AG04449 (cell line): ENCODE results near the gene PPL.
"Not testable (repeated sequence)": the region's sequence is repeated elsewhere in the genome, so short reads cannot be mapped to it uniquely, and the experiment has no call there.

ENCODE experiments used
- CTCF ChIA-PET: fragments of 350-600 bp; formaldehyde crosslinking; extraction: SDS; loops from one replicate; lab custom pipeline; 2021; ENCODE audit warnings: antibody characterized with exemption; lab: Yijun Ruan, JAX
- POLR2A ChIA-PET: fragments of 400-600, 350-600 bp; formaldehyde crosslinking; extraction: SDS; loops from one replicate; lab custom pipeline; 2020; ENCODE audit warnings: antibody characterized with exemption, inconsistent platforms; lab: Yijun Ruan, JAX
- DNase-seq: peaks from one replicate; pipeline ENCODE4 v3.0.0-alpha.2; 2010; ENCODE audit warnings: low read depth, low spot score
- H3K4me3 ChIP-seq: 2 replicates; pipeline ENCODE4 v1.5.1; 2011; ENCODE audit warnings: low read depth, mild to moderate bottlenecking, control low read depth, low read length
- TF ChIP-seq, protein P1 (sequence below): IDR thresholded peaks from one replicate; pipeline ENCODE4 v1.5.1; 2011; ENCODE audit warnings: mild to moderate bottlenecking, moderate library complexity, low read length, control low read depth, inconsistent platforms; ENCODE audit not compliant: insufficient read depth; ENCODE audit errors: missing control alignments

The PPL gene

DNA sequence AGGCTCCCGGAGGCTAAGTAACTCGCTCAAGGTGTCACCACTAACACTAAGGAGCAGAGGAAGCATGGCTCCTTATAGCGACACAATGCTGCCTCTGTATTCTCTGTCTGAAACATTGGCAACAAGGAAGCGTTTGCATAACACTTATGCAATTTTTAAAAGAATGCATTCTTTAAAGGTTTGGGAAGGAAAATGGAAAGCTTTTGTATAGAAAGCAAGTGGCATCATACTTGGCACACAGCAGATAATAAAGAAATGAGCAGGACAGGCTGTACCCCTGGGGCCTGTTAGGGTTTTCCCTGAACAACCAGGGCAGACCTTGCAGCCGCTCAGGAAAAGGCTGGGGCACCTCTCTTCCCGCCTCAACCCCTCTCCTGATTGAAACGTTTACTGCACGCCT, 36.9 kb downstream of the PPL start:
- H3K4me3 ChIP-seq = no peak overlapping the region
- ChIA-PET CTCF (interaction anchor here (1.2 kb wide), 1 partner anchor 32 kb away, joined by 3 read pairs; no protein-coding TSS in a partner anchor), POLR2A (no interaction called here)
- no peak for DNase-seq
- TF ChIP-seq, protein P1, sequence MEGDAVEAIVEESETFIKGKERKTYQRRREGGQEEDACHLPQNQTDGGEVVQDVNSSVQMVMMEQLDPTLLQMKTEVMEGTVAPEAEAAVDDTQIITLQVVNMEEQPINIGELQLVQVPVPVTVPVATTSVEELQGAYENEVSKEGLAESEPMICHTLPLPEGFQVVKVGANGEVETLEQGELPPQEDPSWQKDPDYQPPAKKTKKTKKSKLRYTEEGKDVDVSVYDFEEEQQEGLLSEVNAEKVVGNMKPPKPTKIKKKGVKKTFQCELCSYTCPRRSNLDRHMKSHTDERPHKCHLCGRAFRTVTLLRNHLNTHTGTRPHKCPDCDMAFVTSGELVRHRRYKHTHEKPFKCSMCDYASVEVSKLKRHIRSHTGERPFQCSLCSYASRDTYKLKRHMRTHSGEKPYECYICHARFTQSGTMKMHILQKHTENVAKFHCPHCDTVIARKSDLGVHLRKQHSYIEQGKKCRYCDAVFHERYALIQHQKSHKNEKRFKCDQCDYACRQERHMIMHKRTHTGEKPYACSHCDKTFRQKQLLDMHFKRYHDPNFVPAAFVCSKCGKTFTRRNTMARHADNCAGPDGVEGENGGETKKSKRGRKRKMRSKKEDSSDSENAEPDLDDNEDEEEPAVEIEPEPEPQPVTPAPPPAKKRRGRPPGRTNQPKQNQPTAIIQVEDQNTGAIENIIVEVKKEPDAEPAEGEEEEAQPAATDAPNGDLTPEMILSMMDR = no peak

DNA sequence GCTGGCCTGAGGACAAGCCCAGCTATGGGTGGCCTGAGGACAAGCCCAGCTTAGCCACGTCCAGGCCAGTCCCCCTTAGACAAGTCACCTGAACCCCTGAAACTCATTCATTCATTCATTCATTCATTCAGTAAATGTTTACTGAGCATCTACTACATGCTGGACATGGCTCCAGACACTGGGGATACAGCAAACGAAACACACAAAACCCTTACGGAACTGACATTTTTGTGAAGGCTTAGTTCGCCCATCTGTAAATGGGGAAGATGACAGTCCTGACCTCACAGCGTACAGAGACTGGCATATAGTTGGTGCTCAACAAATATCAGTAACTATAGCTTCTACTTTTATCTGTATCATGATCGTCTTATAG, 37.5 kb downstream of the PPL start:
- ChIA-PET CTCF (interaction anchor here (1.2 kb wide), 1 partner anchor 32 kb away, joined by 3 read pairs; no protein-coding TSS in a partner anchor), POLR2A (no interaction called here)
- no peak for DNase-seq
- TF ChIP-seq, protein P1 = no peak
- H3K4me3 ChIP-seq = no peak overlapping the region

DNA sequence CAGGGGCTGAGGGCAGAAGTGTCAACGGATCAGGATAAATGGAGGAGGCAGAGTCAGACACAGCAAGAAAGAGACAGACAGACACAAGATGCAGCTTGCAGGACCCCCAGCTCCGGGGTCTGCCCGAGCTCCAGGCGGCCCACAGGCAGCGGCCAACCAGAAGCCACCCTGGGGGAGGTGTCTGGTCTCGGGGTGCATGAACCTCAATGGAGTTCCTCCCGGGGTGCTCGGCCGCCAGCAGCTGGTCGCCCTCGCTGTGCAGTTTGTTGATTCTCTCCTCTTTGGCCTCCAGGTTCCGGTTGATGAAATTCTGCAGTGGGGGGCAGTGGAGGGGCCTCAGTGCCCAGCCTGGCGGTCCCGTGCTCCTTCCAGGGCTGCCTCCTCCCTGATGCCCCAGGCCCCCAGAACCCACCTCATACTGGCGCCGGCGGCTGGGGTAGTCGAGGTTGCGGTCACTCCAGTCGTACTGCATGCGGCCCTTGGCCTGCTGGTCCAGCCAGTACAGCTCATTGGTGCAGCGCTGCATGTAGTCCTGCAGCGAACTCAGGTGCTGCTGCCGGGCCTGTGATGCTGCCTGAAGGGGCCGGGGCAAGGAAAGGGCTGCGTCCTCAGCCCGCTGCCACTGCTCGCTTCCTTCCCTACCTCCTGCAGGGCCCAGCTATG, 38.0 kb downstream of the PPL start:
- no peak overlapping the region for H3K4me3 ChIP-seq
- ChIA-PET CTCF (interaction anchor here (1.2 kb wide), 1 partner anchor 31 kb away, joined by 3 read pairs; no protein-coding TSS in a partner anchor), POLR2A (no interaction called here)
- no peak for DNase-seq
- TF ChIP-seq, protein P1 = no peak

DNA sequence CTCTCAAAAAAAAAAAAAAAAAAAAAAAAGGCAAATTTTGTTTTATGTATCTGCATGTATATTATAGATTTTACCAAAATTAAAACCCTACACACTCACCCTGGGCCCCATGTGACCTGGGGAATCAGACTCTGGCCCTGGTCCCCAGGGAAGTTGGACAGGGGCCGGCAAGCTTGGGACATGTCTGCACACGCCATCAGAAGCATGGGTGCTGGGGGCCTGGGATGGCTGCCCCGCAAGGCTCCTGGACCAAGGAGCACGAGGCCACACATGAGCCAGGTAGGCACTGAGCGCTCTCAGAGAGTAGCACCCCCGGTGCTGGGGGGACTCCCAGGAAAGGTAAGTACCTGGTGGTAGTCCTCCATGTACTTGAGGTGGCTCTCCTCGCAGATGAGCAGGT, 39.6 kb downstream of the PPL start:
- TF ChIP-seq, protein P1 = no peak
- no peak overlapping the region for H3K4me3 ChIP-seq
- ChIA-PET POLR2A (no interaction called here), CTCF (no interaction called here)
- DNase-seq = no peak

DNA sequence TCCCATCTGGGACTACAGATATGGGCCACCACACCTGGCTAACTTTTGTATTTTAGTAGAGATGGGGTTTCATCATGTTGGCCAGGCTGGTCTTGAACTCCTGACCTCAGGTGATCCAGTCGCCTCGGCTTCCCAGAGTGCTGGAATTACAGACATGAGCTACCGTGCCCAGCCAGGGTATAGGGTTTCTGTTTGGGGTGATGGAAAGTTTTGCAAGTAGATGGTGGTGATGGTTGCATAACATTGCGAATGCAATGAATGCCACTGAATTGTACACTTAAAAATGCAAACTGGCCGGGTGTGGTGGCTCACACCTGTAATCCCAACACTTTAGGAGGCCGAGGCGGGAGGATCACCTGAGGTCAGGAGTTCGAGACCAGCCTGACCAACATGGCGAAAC, 40.2 kb downstream of the PPL start:
- CTCF ChIA-PET, POLR2A ChIA-PET, DNase-seq, H3K4me3 ChIP-seq: not testable (repeated sequence)

DNA sequence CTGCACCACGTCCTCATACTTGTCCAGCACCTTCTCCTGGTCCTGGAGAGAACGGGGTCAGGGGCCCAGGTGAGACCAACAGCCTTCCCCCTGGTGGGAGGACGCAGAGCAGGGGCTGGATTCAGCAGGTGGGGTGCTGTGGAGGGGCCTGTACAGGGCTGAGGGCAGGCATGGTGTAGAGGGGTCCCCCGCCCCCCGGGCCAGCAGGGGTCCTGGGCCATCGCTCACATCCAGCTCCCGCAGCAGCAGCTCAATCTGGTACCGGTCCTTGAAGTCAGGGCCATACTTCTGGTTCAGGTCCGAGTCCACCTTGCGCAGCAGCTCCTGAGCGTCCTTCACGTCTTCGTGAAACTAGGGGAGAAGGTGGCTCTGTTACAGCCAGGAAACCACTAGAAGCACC, 41.6 kb downstream of the PPL start:
- CTCF ChIA-PET = no interaction called here
- POLR2A ChIA-PET = interaction anchor here (0.6 kb wide), 1 partner anchor 20 kb away, joined by 3 read pairs; no protein-coding TSS in a partner anchor
- no peak for DNase-seq
- TF ChIP-seq, protein P1 = no peak
- H3K4me3 ChIP-seq = no peak overlapping the region
